GM19240 (cell line): ENCODE results near the gene KIF5C.

Experiments used
- DNase-seq: peaks from one replicate; pipeline ENCODE4 v3.0.0; 2011; ENCODE audit warnings: low spot score; ENCODE audit not compliant: insufficient read length

The KIF5C gene

GRCh38 chr2:149070681-149071320 is 195.8 kb downstream of the KIF5C start:
- DNase-seq = no peak

GRCh38 chr2:149075105-149075504 is 200.1 kb downstream of the KIF5C start:
- no peak for DNase-seq

GRCh38 chr2:149075853-149076252 is 200.8 kb downstream of the KIF5C start:
- no peak for DNase-seq
